ENCODE data around the gene NUDT16L1. TPM values are rescaled to one million over a fixed set of nuclear protein-coding genes. Genes with fewer than 3 reads are reported as not detected.

The NUDT16L1 gene
- total RNA-seq, 1 donor from 2014 or later = 27.3 TPM

- Histone ChIP-seq H3K36me3 (peaks cover 80% of the 10 kb centered on the region), H3K4me1 (peaks cover 54% of the 10 kb centered on the region), H3K27me3 (ENCODE audit: low read depth) (no peaks in the 10 kb centered on the region), H3K4me3 (peak overlapping the region; percentile 49), H3K9me3 (no peaks in the 10 kb centered on the region), H3K27ac (peak overlapping the region; percentile 86)
- intact Hi-C loops (cut with DNase I) = no loop called here
- DNase-seq (peak; percentile 75), ATAC-seq (no peak)
- no peak for TF ChIP-seq CTCF (IDR thresholded peaks at IDR 0.05)
Measured at GRCh38 chr16:4679156-4679849, 14.1 kb upstream of the NUDT16L1 start.

GRCh38 chr16:4679850-4680636, 13.3 kb upstream of the NUDT16L1 start:
- Histone ChIP-seq H3K36me3 (peaks cover 84% of the 10 kb centered on the region), H3K4me1 (peaks cover 54% of the 10 kb centered on the region), H3K27me3 (ENCODE audit: low read depth) (no peaks in the 10 kb centered on the region), H3K4me3 (peak overlapping the region; percentile 49), H3K9me3 (no peaks in the 10 kb centered on the region), H3K27ac (peak overlapping the region; percentile 86)
- TF ChIP-seq CTCF (IDR thresholded peaks at IDR 0.05) = no peak
- intact Hi-C loops (cut with DNase I) = no loop called here
- DNase-seq (peak; percentile 92), ATAC-seq (peak; percentile 76 to 79)

GRCh38 chr16:4680673-4681470, 12.5 kb upstream of the NUDT16L1 start:
- no peaks in the 10 kb centered on the region for H3K27me3 ChIP-seq (ENCODE audit: low read depth)
- intact Hi-C loops (cut with DNase I) = no loop called here
- ATAC-seq (peak; percentile 4 to 35), DNase-seq (peak; percentile 58)
- peak overlapping the region; percentile 49 for H3K4me3 ChIP-seq
- H3K27ac ChIP-seq = peak overlapping the region; percentile 86
- H3K4me1 ChIP-seq = peaks cover 52% of the 10 kb centered on the region
- TF ChIP-seq CTCF (IDR thresholded peaks at IDR 0.05) = no peak
- peaks cover 84% of the 10 kb centered on the region for H3K36me3 ChIP-seq
- no peaks in the 10 kb centered on the region for H3K9me3 ChIP-seq

- peaks cover 46% of the 10 kb centered on the region for H3K4me1 ChIP-seq
- no peak for ATAC-seq
Measured at GRCh38 chr16:4681471-4682083, 11.8 kb upstream of the NUDT16L1 start.

More at GRCh38 chr16:4681471-4682083, 11.8 kb upstream of the NUDT16L1 start:
- DNase-seq = peak; percentile 46
- TF ChIP-seq CTCF (IDR thresholded peaks at IDR 0.05) = no peak
- intact Hi-C loops (cut with DNase I) = no loop called here
- Histone ChIP-seq H3K36me3 (peaks cover 84% of the 10 kb centered on the region), H3K27ac (peak overlapping the region; percentile 11), H3K27me3 (ENCODE audit: low read depth) (no peaks in the 10 kb centered on the region), H3K9me3 (no peaks in the 10 kb centered on the region), H3K4me3 (no peak overlapping the region)
